GM23338 (cell line): Measurements from ENCODE around the gene SLC35A1. TPM values are rescaled to one million over a fixed set of nuclear protein-coding genes. Genes with fewer than 3 reads are reported as not detected.
A peak's percentile ranks its signal among the peaks of the same experiment; 100 is the strongest.

Source experiments
- ATAC-seq: fragments of 200-7000 bp; cut with Tn5 transposase; 3 replicates; pipeline ENCODE4 v1.9.1; 2020
- DNase-seq: peaks from one replicate; pipeline ENCODE4 v3.0.0-alpha.2; 2015; ENCODE audit warnings: low spot score
- H2AFZ ChIP-seq: fragments of 200-600 bp; sonication (generic); 2 replicates; pipeline ENCODE4 v1.8.0; 2016; ENCODE audit warnings: antibody characterized with exemption, mild to moderate bottlenecking, moderate library complexity
- H3F3A ChIP-seq: fragments of 200-600 bp; sonication (generic); replicated peaks from 2 replicates; pipeline ENCODE4 v1.8.0; 2017; ENCODE audit warnings: antibody characterized with exemption, mixed run types, low read depth
- H3K27ac ChIP-seq: fragments of 200-600 bp; sonication (generic); 2 replicates; pipeline ENCODE4 v1.6.1; 2016; ENCODE audit warnings: low read depth
- H3K27me3 ChIP-seq: fragments of 200-600 bp; sonication (generic); 2 replicates; pipeline ENCODE4 v1.8.0; 2016; ENCODE audit warnings: mild to moderate bottlenecking, mixed run types, moderate library complexity; ENCODE audit not compliant: insufficient read depth
- H3K36me3 ChIP-seq: fragments of 200-600 bp; sonication (generic); 2 replicates; pipeline ENCODE4 v1.8.0; 2016; ENCODE audit warnings: mild to moderate bottlenecking; ENCODE audit not compliant: insufficient read depth
- H3K4me1 ChIP-seq: fragments of 200-600 bp; sonication (generic); 2 replicates; pipeline ENCODE4 v1.8.0; 2016; ENCODE audit warnings: mild to moderate bottlenecking, moderate library complexity; ENCODE audit not compliant: insufficient read depth
- H3K4me2 ChIP-seq: fragments of 200-600 bp; sonication (generic); 2 replicates; pipeline ENCODE4 v1.7.1; 2017; ENCODE audit warnings: mixed run types
- H3K4me3 ChIP-seq: fragments of 200-600 bp; sonication (generic); 2 replicates; pipeline ENCODE4 v1.6.1; 2016; ENCODE audit warnings: mixed run types
- H3K79me2 ChIP-seq: fragments of 200-600 bp; sonication (generic); replicated peaks from 2 replicates; pipeline ENCODE4 v1.8.0; 2017; ENCODE audit warnings: mild to moderate bottlenecking; ENCODE audit not compliant: insufficient read depth
- H3K9me2 ChIP-seq: fragments of 200-600 bp; sonication (generic); 2 replicates; pipeline ENCODE4 v1.8.0; 2017; ENCODE audit not compliant: insufficient read depth
- H4K20me1 ChIP-seq: fragments of 200-600 bp; sonication (generic); replicated peaks from 2 replicates; pipeline ENCODE4 v1.8.0; 2017; ENCODE audit warnings: mild to moderate bottlenecking; ENCODE audit not compliant: insufficient read depth
- H3K27ac Mint-ChIP-seq: 2 replicates; pipeline ENCODE4 v1.8.0; 2020; ENCODE audit warnings: inconsistent platforms, mild to moderate bottlenecking, moderate library complexity, mixed read lengths
- H3K27me3 Mint-ChIP-seq: 3 replicates; pipeline ENCODE4 v1.8.0; 2022; ENCODE audit warnings: low read depth, mild to moderate bottlenecking, moderate library complexity, mixed read lengths, inconsistent platforms; ENCODE audit not compliant: insufficient read depth, poor library complexity
- H3K36me3 Mint-ChIP-seq: 3 replicates; pipeline ENCODE4 v1.8.0; 2021; ENCODE audit warnings: low read depth, mild to moderate bottlenecking, inconsistent platforms, moderate library complexity, mixed read lengths
- H3K4me1 Mint-ChIP-seq: 3 replicates; pipeline ENCODE4 v1.8.0; 2020; ENCODE audit warnings: mild to moderate bottlenecking, inconsistent platforms, mixed read lengths
- H3K4me3 Mint-ChIP-seq: 3 replicates; pipeline ENCODE4 v1.8.0; 2021; ENCODE audit warnings: moderate library complexity, mild to moderate bottlenecking, inconsistent platforms, mixed read lengths
- H3K9me3 Mint-ChIP-seq: 3 replicates; pipeline ENCODE4 v1.8.0; 2020; ENCODE audit warnings: moderate library complexity, mild to moderate bottlenecking, inconsistent platforms, mixed read lengths
- CREB1 ChIP-seq: fragments of 250-450 bp; sonication (Bioruptor Pico); IDR thresholded peaks from 2 replicates; pipeline ENCODE4 v1.5.0; 2020; ENCODE audit warnings: low read depth, mild to moderate bottlenecking, moderate library complexity
- ETS1 ChIP-seq: IDR thresholded peaks from 2 replicates; pipeline ENCODE4 v1.6.1; 2016; ENCODE audit warnings: antibody characterized with exemption
- EZH2 ChIP-seq: fragments of 200-600 bp; sonication (generic); IDR thresholded peaks from one replicate; pipeline ENCODE4 v1.8.0; 2017; ENCODE audit warnings: antibody characterized with exemption, mild to moderate bottlenecking, low read depth; ENCODE audit not compliant: unreplicated experiment
- EZH2phosphoT487 ChIP-seq: fragments of 200-600 bp; sonication (generic); IDR thresholded peaks from one replicate; pipeline ENCODE4 v1.8.1; 2018; ENCODE audit warnings: antibody characterized with exemption; ENCODE audit not compliant: unreplicated experiment
- JUNB ChIP-seq: IDR thresholded peaks from one replicate; pipeline ENCODE4 v1.6.1; 2016; ENCODE audit warnings: antibody characterized with exemption; ENCODE audit not compliant: unreplicated experiment
- NANOG ChIP-seq: IDR thresholded peaks from 2 replicates; pipeline ENCODE4 v1.6.1; 2016; ENCODE audit warnings: antibody characterized with exemption, borderline replicate concordance
- POLR2AphosphoS5 ChIP-seq: IDR thresholded peaks from 2 replicates; pipeline ENCODE4 v1.6.1; 2016; ENCODE audit warnings: antibody characterized with exemption, low read depth
- STAT1 ChIP-seq: IDR thresholded peaks from one replicate; pipeline ENCODE4 v1.6.1; 2016; ENCODE audit warnings: antibody characterized with exemption; ENCODE audit not compliant: unreplicated experiment
- ZNF114 ChIP-seq: fragments of 250-450 bp; sonication (Bioruptor Pico); IDR thresholded peaks from 2 replicates; pipeline ENCODE4 v1.5.0; 2020; ENCODE audit warnings: mild to moderate bottlenecking, moderate library complexity
- ZNF331 ChIP-seq: fragments of 250-450 bp; sonication (Bioruptor Pico); IDR thresholded peaks from 2 replicates; pipeline ENCODE4 v1.5.0; 2020; ENCODE audit warnings: low read depth, mild to moderate bottlenecking, moderate library complexity
- ZNF462 ChIP-seq: fragments of 250-450 bp; sonication (Bioruptor Pico); IDR thresholded peaks from 2 replicates; pipeline ENCODE4 v1.5.0; 2020; ENCODE audit warnings: mild to moderate bottlenecking, moderate library complexity
- polyA plus RNA-seq: library from polyadenylated mRNA; unstranded; fragments of >200 nt; fragmentation: Nextera tagmentation; extraction: Ambion mirVana; gene quantifications from 2 replicates; pipeline ENCODE4 v1.2.1, GENCODE V29; 2016
- total RNA-seq: library from RNA; depleted of rRNA; stranded (reverse); fragments of >200 nt; shearing (Covaris generic); gene quantifications from 2 replicates; pipeline ENCODE4 v1.2.3, GENCODE V29; 2014

The SLC35A1 gene
- total and polyA plus RNA-seq, 2 experiments from 2014 or later, result 11.1 to 15.1 TPM

GRCh38 chr6:87539554-87539953 lies 66.8 kb downstream of the SLC35A1 start:
- no peak overlapping the region for H3K27ac Mint-ChIP-seq
- Histone ChIP-seq H3K27me3 (no peaks in the 10 kb centered on the region), H3K79me2 (no peaks in the 10 kb centered on the region), H4K20me1 (no peaks in the 10 kb centered on the region; the same call in 1 of the 2 replicates), H3K4me3 (no peak overlapping the region), H2AFZ (no peak overlapping the region), H3F3A (no peaks in the 10 kb centered on the region), H3K27ac (no peak overlapping the region), H3K36me3 (peaks cover 29% of the 10 kb centered on the region), H3K4me2 (no peak overlapping the region), H3K9me2 (no peaks in the 10 kb centered on the region), H3K4me1 (no peaks in the 10 kb centered on the region)
- no peaks in the 10 kb centered on the region for H3K4me1 Mint-ChIP-seq
- TF ChIP-seq ZNF331 (CRISPR knock-in tag) (no peak), ETS1 (no peak), NANOG (no peak), JUNB (no peak), STAT1 (no peak), EZH2phosphoT487 (no peak), ZNF462 (CRISPR knock-in tag) (no peak), EZH2 (no peak), POLR2AphosphoS5 (no peak), CREB1 (CRISPR knock-in tag) (no peak), ZNF114 (CRISPR knock-in tag) (no peak)
- no peaks in the 10 kb centered on the region for H3K27me3 Mint-ChIP-seq
- H3K9me3 Mint-ChIP-seq, result peaks cover 20% of the 10 kb centered on the region
- H3K36me3 Mint-ChIP-seq, result peaks cover 49% of the 10 kb centered on the region
- DNase-seq (peak; percentile 13), ATAC-seq (no peak)
- H3K4me3 Mint-ChIP-seq, result no peak overlapping the region
